H1 (cell line): ENCODE results near the gene ARPC2. TPM values are rescaled to one million over a fixed set of nuclear protein-coding genes. Genes with fewer than 3 reads are reported as not detected.

Experiments
- CTCF ChIA-PET: fragments of 300-600 bp; sonication (Branson Sonifier 250); formaldehyde crosslinking; loops from one replicate; lab custom pipeline; 2021; ENCODE audit not compliant: partially characterized antibody; lab: Charles Lee
- POLR2A ChIA-PET: fragments of 300-600 bp; sonication (Branson Sonifier 250); formaldehyde crosslinking; loops from one replicate; lab custom pipeline; 2021; ENCODE audit warnings: inconsistent platforms; ENCODE audit not compliant: partially characterized antibody; lab: Charles Lee
- DNase-seq, 2 experiments: peaks; one replicate each; pipeline versions ENCODE4 v3.0.0 to v3.0.0-alpha.2; 2010 to 2022; ENCODE audit warnings: low spot score in 2 of 2, low read depth in 1 of 2, mixed read lengths in 1 of 2
- FAIRE-seq: peaks from 2 replicates; lab custom pipeline; 2011; peaks lifted over from hg19 to GRCh38; lab: Jason Lieb, UNC
- H2AFZ ChIP-seq: 2 replicates; pipeline ENCODE4 v1.8.1; 2012; ENCODE audit warnings: low read length, inconsistent platforms
- H2AK5ac ChIP-seq: 2 replicates; pipeline ENCODE4 v1.6.1; 2013; ENCODE audit warnings: low read depth, low read length
- H2BK120ac ChIP-seq: replicated peaks from 2 replicates; pipeline ENCODE3; 2013; ENCODE audit warnings: low read depth, low read length, inconsistent platforms
- H2BK12ac ChIP-seq: 2 replicates; pipeline ENCODE4 v1.6.1; 2013; ENCODE audit warnings: low read depth, low read length
- H2BK15ac ChIP-seq: 2 replicates; pipeline ENCODE4 v1.6.1; 2013; ENCODE audit warnings: low read length
- H2BK20ac ChIP-seq: 2 replicates; pipeline ENCODE4 v1.6.1; 2013; ENCODE audit warnings: low read length
- H2BK5ac ChIP-seq: 2 replicates; pipeline ENCODE4 v1.6.1; 2013; ENCODE audit warnings: low read depth, low read length
- H3K14ac ChIP-seq: 2 replicates; pipeline ENCODE4 v1.6.1; 2013; ENCODE audit warnings: inconsistent platforms; ENCODE audit not compliant: insufficient read length
- H3K18ac ChIP-seq: 2 replicates; pipeline ENCODE4 v1.6.1; 2013; ENCODE audit warnings: low read length; ENCODE audit errors: extremely low read depth
- H3K23ac ChIP-seq: 2 replicates; pipeline ENCODE4 v1.6.1; 2013; ENCODE audit warnings: inconsistent platforms; ENCODE audit not compliant: insufficient read length
- H3K23me2 ChIP-seq: 2 replicates; pipeline ENCODE4 v1.6.1; 2013; ENCODE audit warnings: low read depth, low read length
- H3K27ac ChIP-seq: 2 replicates; pipeline ENCODE4 v1.6.1; 2011; ENCODE audit warnings: low read depth, low read length, inconsistent platforms
- H3K27me3 ChIP-seq, 4 experiments: replicated peaks in 1 of 4; 1 replicate in 1 of 4; 2 replicates in 3 of 4; pipeline versions ENCODE4 v1.6.1 to v1.8.1; 2011 to 2013; ENCODE audit warnings: low read length in 3 of 4, mild to moderate bottlenecking in 3 of 4, inconsistent platforms in 2 of 4, mixed read lengths in 2 of 4, moderate library complexity in 1 of 4; ENCODE audit not compliant: control insufficient read depth in 3 of 4, insufficient read depth in 3 of 4; ENCODE audit errors: extremely low read depth in 1 of 4
- H3K36me3 ChIP-seq, 4 experiments: 2 replicates each; pipeline versions ENCODE4 v1.6.1 to v1.8.1; 2011 to 2013; ENCODE audit warnings: mild to moderate bottlenecking in 4 of 4, low read length in 3 of 4, moderate library complexity in 2 of 4, control low read depth in 1 of 4, inconsistent platforms in 1 of 4; ENCODE audit not compliant: insufficient read depth in 4 of 4, control insufficient read depth in 2 of 4
- H3K4ac ChIP-seq: replicated peaks from 2 replicates; pipeline ENCODE3; 2013; ENCODE audit warnings: low read length, low read depth, mixed read lengths, inconsistent platforms; ENCODE audit not compliant: insufficient read length
- H3K4me1 ChIP-seq, 4 experiments: replicated peaks in 1 of 4; 1 replicate in 1 of 4; 2 replicates in 3 of 4; pipeline versions ENCODE4 v1.6.1 to v1.8.1; 2011 to 2013; ENCODE audit warnings: low read length in 3 of 4, inconsistent platforms in 2 of 4, mixed read lengths in 1 of 4; ENCODE audit not compliant: insufficient read depth in 4 of 4, control insufficient read depth in 3 of 4
- H3K4me2 ChIP-seq, 2 experiments: 2 replicates each; pipeline versions ENCODE4 v1.6.1 to v1.8.1; 2011 to 2013; ENCODE audit warnings: low read depth in 2 of 2, low read length in 2 of 2, control low read depth in 1 of 2, inconsistent platforms in 1 of 2, mild to moderate bottlenecking in 1 of 2; ENCODE audit not compliant: insufficient read depth in 1 of 2
- H3K4me3 ChIP-seq, 4 experiments: fragments of 200-600, 300-600 bp in 1 of 4; sonication (generic), shearing (Covaris generic), sonication (Bioruptor Twin) in 1 of 4; 2 replicates each; pipeline versions ENCODE4 v1.5.1 to v1.8.1; 2011 to 2016; ENCODE audit warnings: low read length in 4 of 4, low read depth in 3 of 4, control low read depth in 2 of 4, inconsistent platforms in 2 of 4, mild to moderate bottlenecking in 2 of 4, mixed read lengths in 1 of 4, moderate library complexity in 1 of 4; ENCODE audit not compliant: insufficient read depth in 2 of 4; ENCODE audit errors: extremely low read depth in 1 of 4
- H3K56ac ChIP-seq: replicated peaks from 2 replicates; pipeline ENCODE3; 2013; ENCODE audit warnings: low read depth, mild to moderate bottlenecking, mixed read lengths, low read length, inconsistent platforms; ENCODE audit not compliant: insufficient read length
- H3K79me1 ChIP-seq: 2 replicates; pipeline ENCODE4 v1.6.1; 2013; ENCODE audit warnings: low read depth, low read length, control low read depth
- H3K79me2 ChIP-seq, 2 experiments: 2 replicates each; pipeline versions ENCODE4 v1.6.1 to v1.8.1; 2012 to 2013; ENCODE audit warnings: low read length in 2 of 2, mild to moderate bottlenecking in 2 of 2, inconsistent platforms in 1 of 2; ENCODE audit not compliant: insufficient read depth in 2 of 2, control insufficient read depth in 1 of 2
- H3K9ac ChIP-seq, 4 experiments: replicated peaks in 1 of 4; 1 replicate in 1 of 4; 2 replicates in 3 of 4; pipeline versions ENCODE4 v1.6.1 to v1.8.1; 2011 to 2013; ENCODE audit warnings: low read depth in 3 of 4, low read length in 3 of 4, control low read depth in 2 of 4, mild to moderate bottlenecking in 2 of 4, moderate library complexity in 2 of 4, inconsistent platforms in 1 of 4; ENCODE audit errors: extremely low read depth in 1 of 4
- H3K9me3 ChIP-seq, 2 experiments: 2 replicates each; pipeline versions ENCODE4 v1.6.1 to v1.8.1; 2012 to 2013; ENCODE audit warnings: mild to moderate bottlenecking in 2 of 2, moderate library complexity in 2 of 2, control low read depth in 1 of 2, inconsistent platforms in 1 of 2, low read depth in 1 of 2, low read length in 1 of 2, mixed read lengths in 1 of 2; ENCODE audit not compliant: insufficient read depth in 2 of 2
- H4K20me1 ChIP-seq, 2 experiments: replicated peaks in 1 of 2; 2 replicates each; pipeline versions ENCODE3 to v1.8.1; 2011 to 2013; ENCODE audit warnings: inconsistent platforms in 2 of 2, low read length in 2 of 2, mild to moderate bottlenecking in 1 of 2; ENCODE audit not compliant: insufficient read depth in 2 of 2, control insufficient read depth in 1 of 2
- H4K5ac ChIP-seq: 2 replicates; pipeline ENCODE4 v1.6.1; 2013; ENCODE audit warnings: low read length, low read depth, mixed read lengths, inconsistent platforms; ENCODE audit not compliant: insufficient read length
- H4K8ac ChIP-seq: 2 replicates; pipeline ENCODE4 v1.8.0; 2013; ENCODE audit warnings: mild to moderate bottlenecking, moderate library complexity, low read length, inconsistent platforms; ENCODE audit not compliant: insufficient read depth; ENCODE audit errors: extremely low read depth
- H4K91ac ChIP-seq: replicated peaks from 2 replicates; pipeline ENCODE3; 2013; ENCODE audit warnings: low read length, mixed read lengths, inconsistent platforms; ENCODE audit not compliant: insufficient read length
- KDM4A ChIP-seq: IDR thresholded peaks from one replicate; pipeline ENCODE4 v1.7.1; 2012; ENCODE audit warnings: low read depth, mild to moderate bottlenecking, moderate library complexity, low read length, inconsistent platforms; ENCODE audit not compliant: severe bottlenecking
- WGBS, 2 experiments: shearing (Covaris generic) in 1 of 2; methylation state at CpG; one replicate each; pipeline versions ENCODE4 v1.1.6 to v1.1.7; 2013 to 2015; ENCODE audit warnings: low lambda C conversion rate in 2 of 2, mixed read lengths in 2 of 2, inconsistent platforms in 1 of 2, low coverage in 1 of 2, missing lambda C conversion rate in 1 of 2; ENCODE audit not compliant: insufficient replicate concordance in 2 of 2, insufficient coverage in 1 of 2, insufficient read length in 1 of 2; ENCODE audit errors: extremely low coverage in 1 of 2, missing lambda C conversion rate in 1 of 2; 5-methylcytosine and 5-hydroxymethylcytosine counted together
- polyA plus RNA-seq, 7 experiments: library from polyadenylated mRNA; depleted of rRNA in 3 of 7; stranded (reverse) in 5 of 7; unstranded in 2 of 7; fragments of >200 nt in 5 of 7; fragments of 200-250 nt in 2 of 7; gene quantifications; 1 replicate in 5 of 7; 2 replicates in 1 of 7; 4 replicates in 1 of 7; pipeline versions ENCODE4 v1.2.1 to v1.2.3, GENCODE V29; 2011 to 2013; ENCODE audit warnings: missing spikeins in 2 of 7, mixed read lengths in 2 of 7
- total RNA-seq: library from RNA; stranded (reverse); fragmentation: NEBNext Ultra II Directional; extraction: Animal tissue kit (Norgen Biotek cat#: 25700); gene quantifications from 2 replicates; pipeline ENCODE4 v1.2.1, GENCODE V29; 2021

Gene ARPC2
- total and polyA plus RNA-seq, 2 of the 8 experiments (the other 6 are each of a cell fraction or from before 2014, with no cell fraction given), result 174 to 195 TPM

- no peak overlapping the region for H3K23ac ChIP-seq
- no peak overlapping the region for H3K56ac ChIP-seq
- WGBS, 2 experiments, result 85% methylated on average over 2 of the region's 2 CpGs; no CpG with 5 or more reads in 1 of the 2 experiments
- H3K18ac ChIP-seq, result no peak overlapping the region
- no peak overlapping the region for H3K4me2 ChIP-seq
- no peak overlapping the region for H2BK12ac ChIP-seq
- ChIA-PET CTCF (interaction anchor here (0.9 to 1.8 kb wide), 5 partner anchors 7 to 71 kb away, joined by 3 to 6 read pairs (median 3); no protein-coding TSS in a partner anchor), POLR2A (no interaction called here)
- no peaks in the 10 kb centered on the region for H3K9me3 ChIP-seq
- H4K5ac ChIP-seq, result no peak overlapping the region
- H4K8ac ChIP-seq, result no peak overlapping the region
- no peaks in the 10 kb centered on the region for H3K27me3 ChIP-seq
- H2AK5ac ChIP-seq, result no peak overlapping the region
- no peak overlapping the region for H2AFZ ChIP-seq
- no peak overlapping the region for H3K27ac ChIP-seq
- FAIRE-seq (no peak), DNase-seq (no peak)
- H3K4me1 ChIP-seq, result peaks cover 0 to 12% (median 1%) of the 10 kb centered on the region in 4 experiments; a peak in 2 of 7 replicates
- no peak overlapping the region for H2BK5ac ChIP-seq
- H2BK20ac ChIP-seq, result no peak overlapping the region
- H3K79me1 ChIP-seq, result no peaks in the 10 kb centered on the region
- H3K79me2 ChIP-seq, result no peaks in the 10 kb centered on the region
- no peak overlapping the region for H3K4me3 ChIP-seq
- no peak overlapping the region for H4K91ac ChIP-seq
- H3K23me2 ChIP-seq, result no peaks in the 10 kb centered on the region
- no peak overlapping the region for H3K4ac ChIP-seq
- H3K14ac ChIP-seq, result no peak overlapping the region
- TF ChIP-seq KDM4A, result no peak
- no peak overlapping the region for H2BK120ac ChIP-seq
- no peaks in the 10 kb centered on the region for H4K20me1 ChIP-seq
- no peak overlapping the region for H3K9ac ChIP-seq
- H2BK15ac ChIP-seq, result no peak overlapping the region
- no peaks in the 10 kb centered on the region for H3K36me3 ChIP-seq
Measured at GRCh38 chr2:218188528-218188927, 28.5 kb upstream of the ARPC2 start.
